ENCODE measurements around the gene SEL1L3. TPM values are rescaled to one million over a fixed set of nuclear protein-coding genes. Genes with fewer than 3 reads are reported as not detected.
A peak's percentile ranks its signal among the peaks of the same experiment; 100 is the strongest.

The SEL1L3 gene
- total RNA-seq, 1 experiment from 2014 or later, result 15.7 TPM

GRCh38 chr4:25865586-25865985 lies 2.8 kb upstream of the SEL1L3 start:
- CTCF ChIA-PET, result interaction anchor here (0.7 kb wide), 1 partner anchor 10 kb away, joined by 3 read pairs; no protein-coding TSS in a partner anchor
- Mint-ChIP-seq H3K27ac (ENCODE audit: unreplicated experiment) (no peak overlapping the region), H3K4me3 (ENCODE audit: unreplicated experiment) (no peak overlapping the region), H3K4me1 (ENCODE audit: low read depth, unreplicated experiment) (peaks cover 12% of the 10 kb centered on the region), H3K36me3 (ENCODE audit: insufficient read depth, unreplicated experiment) (no peaks in the 10 kb centered on the region), H3K27me3 (ENCODE audit: insufficient read depth, unreplicated experiment) (no peaks in the 10 kb centered on the region), H3K9me3 (ENCODE audit: unreplicated experiment) (no peaks in the 10 kb centered on the region)
- peak; percentile 46 to 70 for DNase-seq
- H3K27me3 ChIP-seq (replicated peaks; ENCODE audit: control insufficient read depth, insufficient read depth, low read length), result no peaks in the 10 kb centered on the region
- no TSS peak for BruUV-seq (replicated peaks)
- H3K4me1 ChIP-seq, result peaks cover 9% of the 10 kb centered on the region; the same call in 1 of the 2 replicates
- intact Hi-C loops (cut with micrococcal nuclease; ENCODE audit: unreplicated experiment), result no loop called here
- TF ChIP-seq CTCF (IDR thresholded peaks at IDR 0.05; ENCODE audit: insufficient read depth in 1 of 2, low read depth in 1 of 2, low read length in 1 of 2, severe bottlenecking in 1 of 2, unreplicated experiment in 1 of 2), result no peak
- no peaks in the 10 kb centered on the region for H3K36me3 ChIP-seq (ENCODE audit: control insufficient read depth, insufficient read depth, low read length)
- no peaks in the 10 kb centered on the region for H3K9me3 ChIP-seq
- POLR2A ChIA-PET, result interaction anchor here (0.6 kb wide), 1 partner anchor 48 kb away, joined by 4 read pairs; no protein-coding TSS in a partner anchor
- no peak overlapping the region for H3K4me3 ChIP-seq (ENCODE audit: low read depth, low read length)

GRCh38 chr4:25863831-25864418 lies 1.1 kb upstream of the SEL1L3 start:
- TF ChIP-seq CTCF (IDR thresholded peaks at IDR 0.05; ENCODE audit: insufficient read depth in 1 of 2, low read depth in 1 of 2, low read length in 1 of 2, severe bottlenecking in 1 of 2, unreplicated experiment in 1 of 2), result no peak
- no TSS peak for BruUV-seq (replicated peaks)
- POLR2A ChIA-PET, result no interaction called here
- no peaks in the 10 kb centered on the region for H3K36me3 ChIP-seq (ENCODE audit: control insufficient read depth, insufficient read depth, low read length)
- no peaks in the 10 kb centered on the region for H3K27me3 ChIP-seq (replicated peaks; ENCODE audit: control insufficient read depth, insufficient read depth, low read length)
- no peak for DNase-seq
- H3K4me1 ChIP-seq, result peaks cover 9% of the 10 kb centered on the region; the same call in 1 of the 2 replicates
- Mint-ChIP-seq H3K27ac (ENCODE audit: unreplicated experiment) (no peak overlapping the region), H3K4me3 (ENCODE audit: unreplicated experiment) (peak overlapping the region; percentile 77), H3K4me1 (ENCODE audit: low read depth, unreplicated experiment) (peaks cover 18% of the 10 kb centered on the region), H3K27me3 (ENCODE audit: insufficient read depth, unreplicated experiment) (no peaks in the 10 kb centered on the region), H3K36me3 (ENCODE audit: insufficient read depth, unreplicated experiment) (no peaks in the 10 kb centered on the region), H3K9me3 (ENCODE audit: unreplicated experiment) (no peaks in the 10 kb centered on the region)
- intact Hi-C loops (cut with micrococcal nuclease; ENCODE audit: unreplicated experiment), result loop anchor here (5.0 kb wide), 1 partner anchor 48 kb away; the partner anchor contains the start of gene SMIM20
- no peak overlapping the region for H3K4me3 ChIP-seq (ENCODE audit: low read depth, low read length)
- CTCF ChIA-PET, result no interaction called here
- no peaks in the 10 kb centered on the region for H3K9me3 ChIP-seq

DNA sequence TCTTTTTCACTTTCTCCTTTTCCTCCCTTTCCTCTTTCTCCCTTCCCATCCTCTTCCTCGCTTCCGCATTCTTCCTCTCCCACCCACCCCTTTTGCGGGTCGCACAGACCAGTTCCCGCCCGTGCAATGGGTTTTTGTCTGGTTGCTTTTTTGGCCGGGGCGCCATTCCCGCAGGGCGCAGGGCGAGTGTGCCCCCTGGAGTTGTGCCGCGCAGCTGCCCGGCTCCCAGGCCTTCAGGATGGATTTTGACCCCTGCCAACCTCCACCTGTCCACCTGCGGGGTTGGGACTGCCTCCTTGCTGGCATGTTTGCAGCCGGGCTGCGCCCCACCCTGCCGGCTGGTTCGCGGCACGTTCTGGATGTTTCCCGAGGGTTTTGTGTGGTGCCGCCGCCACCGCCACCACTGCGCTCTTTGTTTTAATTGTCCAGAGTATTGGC lies 578 bp upstream of the SEL1L3 start:
- Mint-ChIP-seq H3K4me3 (ENCODE audit: unreplicated experiment) (peak overlapping the region; percentile 77), H3K27me3 (ENCODE audit: insufficient read depth, unreplicated experiment) (no peaks in the 10 kb centered on the region), H3K4me1 (ENCODE audit: low read depth, unreplicated experiment) (peaks cover 18% of the 10 kb centered on the region), H3K27ac (ENCODE audit: unreplicated experiment) (no peak overlapping the region), H3K9me3 (ENCODE audit: unreplicated experiment) (no peaks in the 10 kb centered on the region), H3K36me3 (ENCODE audit: insufficient read depth, unreplicated experiment) (no peaks in the 10 kb centered on the region)
- intact Hi-C loops (cut with micrococcal nuclease; ENCODE audit: unreplicated experiment), result loop anchor here (5.0 kb wide), 1 partner anchor 49 kb away; the partner anchor contains the start of gene SMIM20
- ChIA-PET CTCF (no interaction called here), POLR2A (no interaction called here)
- Histone ChIP-seq H3K9me3 (no peaks in the 10 kb centered on the region), H3K4me1 (peaks cover 9% of the 10 kb centered on the region; the same call in 1 of the 2 replicates), H3K4me3 (ENCODE audit: low read depth, low read length) (peak overlapping the region; percentile 50), H3K27me3 (replicated peaks; ENCODE audit: control insufficient read depth, insufficient read depth, low read length) (no peaks in the 10 kb centered on the region), H3K36me3 (ENCODE audit: control insufficient read depth, insufficient read depth, low read length) (no peaks in the 10 kb centered on the region)
- no TSS peak for BruUV-seq (replicated peaks)
- peak; percentile 26 to 45 for DNase-seq
- peak in 1 of 2 experiments; percentile 25 for TF ChIP-seq CTCF (IDR thresholded peaks at IDR 0.05; ENCODE audit: insufficient read depth in 1 of 2, low read depth in 1 of 2, low read length in 1 of 2, severe bottlenecking in 1 of 2, unreplicated experiment in 1 of 2)
